Activated T-helper 2 cell treated with anti-CD3 and anti-CD28 coated beads, Interferon-gamma antibody, Interleukin-2, Interleukin-4, amounts not matched to agents 10 μg/mL and 5 μg/mL and 100 μg/mL, durations not matched to agents 14 hours and 24 hours and 36 hours (primary cell): ENCODE data around the gene PXT1. TPM values are rescaled to one million over a fixed set of nuclear protein-coding genes. Genes with fewer than 3 reads are reported as not detected.
"Not testable (repeated sequence)": the region's sequence is repeated elsewhere in the genome, so short reads cannot be mapped to it uniquely, and the experiment has no call there.

Experiments
- DNase-seq: peaks from one replicate; pipeline ENCODE4 v3.0.0; 2021; ENCODE audit warnings: low spot score
- H3K27ac Mint-ChIP-seq: one replicate; pipeline ENCODE4 v1.8.0; 2021; ENCODE audit warnings: mixed read lengths
- H3K27me3 Mint-ChIP-seq: one replicate; pipeline ENCODE4 v1.8.0; 2021; ENCODE audit warnings: low read depth, mixed read lengths
- H3K36me3 Mint-ChIP-seq: one replicate; pipeline ENCODE4 v1.8.0; 2021; ENCODE audit warnings: low read depth, mixed read lengths
- H3K4me1 Mint-ChIP-seq: one replicate; pipeline ENCODE4 v1.8.0; 2021; ENCODE audit warnings: low read depth, mixed read lengths
- H3K4me3 Mint-ChIP-seq: one replicate; pipeline ENCODE4 v1.8.0; 2021; ENCODE audit warnings: low read depth, mild to moderate bottlenecking, moderate library complexity, mixed read lengths
- H3K9me3 Mint-ChIP-seq: one replicate; pipeline ENCODE4 v1.8.0; 2021; ENCODE audit warnings: mixed read lengths
- intact Hi-C: fragments of 100-400 bp; cut with micrococcal nuclease; formaldehyde crosslinking; loops from one replicate; pipeline ENCODE4 v1.15.1; 2023
- total RNA-seq: library from RNA; stranded (reverse); gene quantifications from 2 replicates; pipeline ENCODE4 v1.2.3, GENCODE V29; 2022

Gene PXT1
- total RNA-seq, 1 donor from 2014 or later: 0.27 TPM

DNA sequence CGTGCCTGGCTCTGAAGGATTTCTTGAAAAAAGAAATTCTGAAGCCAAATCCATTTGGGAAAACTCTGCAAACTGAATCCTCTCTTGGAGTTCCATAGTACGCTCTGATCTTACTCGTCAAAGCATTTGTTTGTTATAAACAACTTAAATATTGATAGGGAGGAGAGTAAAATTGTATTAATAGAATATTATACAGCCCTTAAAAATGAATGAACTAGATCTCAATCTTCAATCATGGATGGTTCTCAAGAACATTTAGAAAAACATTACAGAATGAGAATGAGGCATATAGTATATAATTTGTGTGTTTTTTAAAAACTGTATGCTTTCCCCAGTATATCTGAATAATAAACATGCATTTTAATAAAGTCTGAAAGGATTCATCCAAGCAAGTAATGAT, 25.0 kb upstream of the PXT1 start:
- no peaks in the 10 kb centered on the region for H3K9me3 Mint-ChIP-seq
- H3K36me3 Mint-ChIP-seq: peaks cover 41% of the 10 kb centered on the region
- H3K27ac Mint-ChIP-seq: no peak overlapping the region
- H3K4me1 Mint-ChIP-seq: peaks cover 7% of the 10 kb centered on the region
- DNase-seq: no peak
- intact Hi-C loops: no loop called here
- no peaks in the 10 kb centered on the region for H3K27me3 Mint-ChIP-seq
- H3K4me3 Mint-ChIP-seq: no peak overlapping the region

DNA sequence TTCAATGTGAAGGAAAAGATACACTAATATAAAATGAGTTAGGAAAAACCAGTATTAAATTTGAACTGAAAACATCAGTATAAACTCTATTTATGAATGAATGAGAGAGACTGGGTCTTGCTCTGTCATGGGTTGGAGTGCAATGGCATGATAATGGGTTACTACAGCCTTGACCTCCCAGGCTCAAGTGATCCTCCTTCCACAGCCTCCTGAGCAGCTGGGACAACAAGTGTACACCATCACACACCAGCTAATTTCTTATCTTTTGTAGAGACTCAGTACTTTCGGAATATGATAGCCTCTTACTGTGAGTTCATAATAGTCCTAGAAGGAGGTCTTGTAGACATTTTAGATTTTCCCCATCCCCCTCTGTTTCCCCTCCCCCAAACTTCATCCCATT, 21.6 kb upstream of the PXT1 start:
- Mint-ChIP-seq H3K4me1 (peaks cover 15% of the 10 kb centered on the region), H3K27ac (no peak overlapping the region), H3K36me3 (peaks cover 33% of the 10 kb centered on the region), H3K4me3 (no peak overlapping the region), H3K27me3 (no peaks in the 10 kb centered on the region), H3K9me3 (no peaks in the 10 kb centered on the region)
- intact Hi-C loops: no loop called here
- DNase-seq: no peak

DNA sequence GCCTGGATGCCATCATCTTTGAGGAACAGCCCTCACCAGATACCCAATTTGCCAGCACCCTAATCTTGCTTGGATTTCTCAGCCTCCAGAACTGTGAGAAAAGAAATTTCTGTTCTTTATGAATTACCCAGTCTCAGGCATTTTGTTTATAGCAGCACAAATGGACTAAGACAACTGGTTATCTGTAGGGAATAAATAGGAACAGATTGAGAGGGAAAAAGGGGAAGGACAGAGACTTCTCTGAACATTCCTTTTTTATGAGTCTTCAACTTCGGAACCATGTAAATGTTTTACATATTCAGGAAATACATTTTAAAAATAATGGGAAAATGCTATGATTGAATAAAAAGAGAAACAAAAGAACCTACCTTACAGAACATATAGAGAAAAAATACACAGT, 21.0 kb upstream of the PXT1 start:
- Mint-ChIP-seq H3K9me3 (no peaks in the 10 kb centered on the region), H3K36me3 (peaks cover 30% of the 10 kb centered on the region), H3K4me1 (peaks cover 13% of the 10 kb centered on the region), H3K27ac (no peak overlapping the region), H3K4me3 (no peak overlapping the region), H3K27me3 (no peaks in the 10 kb centered on the region)
- DNase-seq: no peak
- intact Hi-C loops: no loop called here

DNA sequence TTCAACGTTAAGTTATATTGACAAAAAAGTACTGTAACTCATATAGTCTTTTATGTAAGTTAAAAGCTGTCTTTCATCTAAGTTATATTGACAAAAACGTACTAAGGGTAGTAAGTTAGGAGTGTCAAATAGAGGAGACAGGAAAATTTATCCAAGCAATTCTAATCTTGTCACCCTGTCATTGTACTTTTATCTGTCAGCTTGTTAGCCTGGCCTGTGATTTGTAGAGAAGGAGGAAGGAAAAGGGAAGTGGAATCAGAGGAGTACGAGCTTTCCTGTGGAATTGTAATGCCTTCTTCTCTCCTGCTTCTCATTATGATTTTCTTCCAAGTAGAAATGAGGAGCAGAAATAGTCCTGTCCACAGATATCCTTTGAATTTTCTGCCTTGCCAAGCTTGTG, 19.0 kb upstream of the PXT1 start:
- peaks cover 30% of the 10 kb centered on the region for H3K36me3 Mint-ChIP-seq
- intact Hi-C loops: no loop called here

DNA sequence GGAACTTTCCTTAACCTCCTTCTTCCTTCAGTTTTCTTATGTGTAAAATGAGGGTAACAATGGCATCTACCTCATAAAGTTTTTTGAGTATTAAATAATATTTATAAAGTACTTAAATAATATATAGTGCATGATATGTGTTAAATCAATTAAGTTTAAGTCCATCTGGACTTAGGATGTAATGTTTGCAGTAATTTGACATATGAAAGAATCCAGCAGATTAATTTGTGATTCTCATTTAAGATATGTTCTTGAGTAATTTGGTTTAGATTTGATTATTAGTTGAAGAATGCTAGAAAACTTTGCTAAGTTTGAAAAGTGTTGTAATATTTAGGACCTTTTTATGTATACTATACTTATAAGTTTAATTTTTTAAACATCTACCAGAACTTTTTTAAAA, 18.3 kb upstream of the PXT1 start:
- no peaks in the 10 kb centered on the region for H3K27me3 Mint-ChIP-seq
- no peak overlapping the region for H3K4me3 Mint-ChIP-seq
- no peaks in the 10 kb centered on the region for H3K9me3 Mint-ChIP-seq
- H3K36me3 Mint-ChIP-seq: peaks cover 26% of the 10 kb centered on the region
- intact Hi-C loops: no loop called here
- no peak overlapping the region for H3K27ac Mint-ChIP-seq
- no peak for DNase-seq
- H3K4me1 Mint-ChIP-seq: peaks cover 17% of the 10 kb centered on the region

More for the DNA sequence above, 19.0 kb upstream of the PXT1 start:
- H3K4me1 Mint-ChIP-seq: peaks cover 17% of the 10 kb centered on the region
- no peak overlapping the region for H3K4me3 Mint-ChIP-seq
- no peak overlapping the region for H3K27ac Mint-ChIP-seq
- DNase-seq: no peak
- no peaks in the 10 kb centered on the region for H3K9me3 Mint-ChIP-seq
- no peaks in the 10 kb centered on the region for H3K27me3 Mint-ChIP-seq

DNA sequence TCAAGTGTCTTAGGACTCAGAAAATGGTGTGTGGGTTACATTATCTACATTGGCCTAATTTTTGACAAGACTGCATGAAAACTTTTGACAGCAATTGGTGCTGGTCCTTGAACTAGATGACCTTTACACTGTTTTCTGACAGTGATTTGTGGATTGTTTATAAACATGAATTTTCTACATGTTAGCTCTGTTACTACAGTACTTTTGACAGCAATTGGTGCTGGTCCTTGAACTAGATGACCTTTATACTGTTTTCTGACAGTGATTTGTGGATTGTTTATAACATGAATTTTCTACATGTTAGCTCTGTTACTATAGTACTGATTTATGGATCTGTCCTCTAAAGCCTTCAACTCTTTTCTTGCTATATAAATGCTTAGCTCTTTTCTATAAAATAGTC, 16.8 kb upstream of the PXT1 start:
- no peaks in the 10 kb centered on the region for H3K9me3 Mint-ChIP-seq
- peaks cover 17% of the 10 kb centered on the region for H3K4me1 Mint-ChIP-seq
- DNase-seq: no peak
- no peaks in the 10 kb centered on the region for H3K27me3 Mint-ChIP-seq
- peaks cover 22% of the 10 kb centered on the region for H3K36me3 Mint-ChIP-seq
- H3K4me3 Mint-ChIP-seq: no peak overlapping the region
- intact Hi-C loops: no loop called here
- no peak overlapping the region for H3K27ac Mint-ChIP-seq

DNA sequence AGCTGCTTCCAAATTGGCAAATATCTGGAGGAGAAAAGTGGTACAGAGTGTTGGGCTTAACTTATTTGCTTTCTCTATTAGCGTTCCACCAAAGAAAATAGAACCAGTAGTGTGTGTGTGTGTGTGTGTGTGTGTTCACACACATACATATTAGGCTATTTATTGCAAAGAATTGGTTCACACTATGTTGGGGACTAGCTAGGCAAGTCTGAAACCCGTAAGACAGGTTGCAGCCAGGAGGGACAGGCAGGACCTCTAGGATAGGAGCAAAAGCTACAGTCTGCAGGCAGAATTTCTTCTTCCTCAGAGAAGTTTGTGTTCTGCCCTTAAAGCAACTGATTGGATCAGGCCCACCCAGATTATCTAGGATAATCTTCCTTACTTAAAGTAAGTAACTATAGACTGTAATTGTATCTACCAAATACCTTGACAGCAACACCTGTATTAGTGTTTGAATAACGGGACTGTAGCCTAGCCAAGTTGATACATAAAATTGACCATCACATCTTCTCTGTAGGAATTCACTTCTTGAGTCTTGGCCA, 12.9 kb upstream of the PXT1 start:
- peaks cover 6% of the 10 kb centered on the region for H3K4me1 Mint-ChIP-seq
- no peak for DNase-seq
- H3K27ac Mint-ChIP-seq: no peak overlapping the region
- intact Hi-C loops: no loop called here
- peaks cover 15% of the 10 kb centered on the region for H3K36me3 Mint-ChIP-seq
- no peaks in the 10 kb centered on the region for H3K27me3 Mint-ChIP-seq
- H3K9me3 Mint-ChIP-seq: no peaks in the 10 kb centered on the region
- H3K4me3 Mint-ChIP-seq: no peak overlapping the region

DNA sequence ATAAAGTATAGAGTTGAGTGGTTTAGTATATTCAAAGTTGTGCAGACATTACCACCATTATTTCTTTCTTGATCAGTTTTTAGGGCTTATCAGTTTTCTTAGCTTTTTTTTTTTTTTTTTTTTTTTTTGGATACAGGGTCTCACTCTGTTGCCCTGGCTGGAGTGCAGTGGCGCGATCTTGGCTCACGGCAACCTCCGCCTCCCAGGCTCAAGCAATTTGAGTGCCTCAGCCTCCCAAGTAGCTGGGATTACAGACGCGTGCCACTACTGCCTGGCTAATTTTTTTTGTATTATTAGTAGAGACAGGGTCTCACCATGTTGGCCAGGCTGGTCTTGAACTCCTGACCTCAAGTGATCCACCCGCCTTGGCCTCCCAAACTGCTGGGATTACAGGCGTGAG, 10.2 kb upstream of the PXT1 start:
- H3K27me3 Mint-ChIP-seq, H3K27ac Mint-ChIP-seq, H3K4me1 Mint-ChIP-seq, intact Hi-C loops, H3K9me3 Mint-ChIP-seq, H3K4me3 Mint-ChIP-seq, DNase-seq: not testable (repeated sequence)
- H3K36me3 Mint-ChIP-seq: peaks cover 34% of the 10 kb centered on the region

DNA sequence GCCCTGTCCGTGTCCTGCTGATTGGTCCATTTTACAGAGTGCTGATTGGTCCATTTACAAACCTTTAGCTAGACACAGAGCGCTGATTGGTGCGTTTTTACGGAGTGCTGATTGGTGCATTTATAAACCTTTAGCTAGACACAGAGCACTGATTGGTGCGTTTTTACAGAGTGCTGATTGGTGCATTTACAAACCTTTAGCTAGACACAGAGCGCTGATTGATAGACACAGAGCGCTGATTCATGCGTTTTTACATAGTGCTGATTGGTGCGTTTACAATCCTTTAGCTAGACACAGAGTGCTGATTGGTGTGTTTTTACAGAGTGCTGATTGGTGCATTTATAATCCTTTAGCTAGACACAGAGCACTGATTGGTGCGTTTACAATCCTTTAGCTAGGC, 6.5 kb upstream of the PXT1 start:
- Mint-ChIP-seq H3K4me1 (peaks cover 19% of the 10 kb centered on the region), H3K36me3 (peaks cover 53% of the 10 kb centered on the region)
- H3K4me3 Mint-ChIP-seq, H3K27ac Mint-ChIP-seq, DNase-seq, intact Hi-C loops, H3K27me3 Mint-ChIP-seq, H3K9me3 Mint-ChIP-seq: not testable (repeated sequence)

DNA sequence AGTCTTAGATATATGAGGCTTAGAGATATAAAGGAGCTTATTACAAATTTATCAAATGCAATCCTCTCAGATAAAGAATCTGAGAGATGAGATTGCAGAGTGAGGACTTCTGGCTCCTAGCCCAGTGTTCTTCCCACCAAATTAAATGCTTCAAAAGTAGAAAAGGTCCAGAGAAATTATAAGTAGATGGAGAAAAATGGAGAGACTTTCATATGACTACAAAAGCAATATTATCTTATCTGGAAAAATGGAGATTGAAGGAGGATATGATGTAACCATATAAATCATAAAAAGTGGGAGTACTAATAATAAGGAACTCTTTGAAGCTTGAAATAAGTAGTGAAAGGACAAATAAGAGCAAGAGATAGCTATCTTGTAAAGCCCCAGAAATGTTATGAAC, 3.0 kb upstream of the PXT1 start:
- peaks cover 32% of the 10 kb centered on the region for H3K4me1 Mint-ChIP-seq
- peaks cover 44% of the 10 kb centered on the region for H3K36me3 Mint-ChIP-seq
- no peak for DNase-seq
- peak overlapping the region; percentile 5 for H3K27ac Mint-ChIP-seq
- H3K9me3 Mint-ChIP-seq: no peaks in the 10 kb centered on the region
- H3K27me3 Mint-ChIP-seq: no peaks in the 10 kb centered on the region
- H3K4me3 Mint-ChIP-seq: peak overlapping the region; percentile 37
- intact Hi-C loops: no loop called here

DNA sequence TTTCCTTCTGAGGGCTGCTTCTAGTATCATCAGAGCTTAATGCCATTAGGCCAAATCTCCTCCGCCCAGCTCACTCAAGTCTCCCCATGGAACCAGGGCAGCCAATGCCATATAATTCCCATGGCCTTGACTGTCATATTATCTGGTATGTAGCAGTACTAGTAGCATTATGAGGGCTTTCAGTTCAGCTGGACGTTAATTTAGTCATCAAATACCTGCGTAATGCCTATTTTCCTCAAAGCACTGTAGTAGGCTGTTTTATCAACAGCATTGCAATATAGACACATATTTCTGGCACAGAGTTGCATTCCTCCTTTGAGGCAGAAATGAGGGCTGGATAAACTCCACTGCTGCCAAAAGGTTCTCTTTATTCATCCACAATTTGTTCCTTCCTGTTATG, 1.8 kb upstream of the PXT1 start:
- no peak for DNase-seq
- H3K27ac Mint-ChIP-seq: peak overlapping the region; percentile 54
- H3K4me3 Mint-ChIP-seq: peak overlapping the region; percentile 91
- H3K4me1 Mint-ChIP-seq: peaks cover 30% of the 10 kb centered on the region
- peaks cover 39% of the 10 kb centered on the region for H3K36me3 Mint-ChIP-seq
- intact Hi-C loops: loop anchor here (5.0 kb wide), 2 partner anchors 238 to 313 kb away; no protein-coding TSS in a partner anchor
- H3K9me3 Mint-ChIP-seq: no peaks in the 10 kb centered on the region
- no peaks in the 10 kb centered on the region for H3K27me3 Mint-ChIP-seq

DNA sequence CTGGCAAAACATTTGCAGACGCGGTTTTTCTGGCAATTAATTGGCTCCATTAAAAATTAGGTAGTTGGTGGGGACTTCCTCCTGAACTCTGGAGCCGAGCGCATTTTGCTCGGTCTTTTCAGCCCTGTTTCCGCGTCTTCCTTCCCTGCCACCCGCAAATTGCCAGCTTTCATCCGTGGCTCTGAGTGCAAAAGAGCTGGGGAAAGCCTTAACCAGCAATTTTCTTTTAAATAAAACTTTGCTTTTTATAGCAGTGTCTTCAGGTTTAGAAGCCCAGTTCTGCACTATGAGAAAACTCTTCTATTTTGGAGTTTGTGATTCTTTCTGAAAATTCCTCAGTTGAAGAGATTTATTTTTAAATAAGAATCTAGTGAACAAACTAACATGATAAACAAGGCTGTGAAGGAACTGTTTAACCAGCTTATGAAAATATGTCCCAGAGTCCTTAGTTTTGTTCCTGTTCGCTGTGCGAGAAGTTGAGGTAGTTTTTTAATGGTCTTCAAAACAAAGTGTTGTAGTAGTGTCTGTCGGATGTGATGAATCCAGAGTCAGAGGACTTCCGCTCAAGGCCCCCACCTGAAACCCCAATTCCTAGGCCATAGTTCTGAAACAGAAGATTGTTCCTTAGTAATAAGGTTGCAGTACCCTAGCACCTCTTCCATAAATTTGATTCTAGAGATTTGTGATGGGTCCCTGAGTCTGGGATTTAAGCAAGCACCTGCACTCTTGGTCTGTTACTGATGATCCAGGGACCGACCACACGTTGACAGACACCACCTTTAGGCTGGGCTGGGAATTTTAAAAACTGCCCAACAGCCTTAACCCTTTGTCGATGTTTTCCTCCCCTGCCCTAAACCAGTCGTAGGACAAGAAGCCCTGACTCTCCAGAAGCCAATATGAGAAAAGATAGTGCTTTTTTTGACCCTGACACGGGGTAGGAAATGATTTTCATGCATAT, 1.1 kb upstream of the PXT1 start:
- Mint-ChIP-seq H3K27ac (peak overlapping the region; percentile 88), H3K4me1 (peaks cover 30% of the 10 kb centered on the region), H3K27me3 (no peaks in the 10 kb centered on the region), H3K9me3 (no peaks in the 10 kb centered on the region), H3K36me3 (peaks cover 32% of the 10 kb centered on the region), H3K4me3 (peak overlapping the region; percentile 91)
- DNase-seq: no peak
- intact Hi-C loops: loop anchor here (2.0 to 5.0 kb wide), 3 partner anchors 103 to 314 kb away; partner anchors contain the start of gene STK38

DNA sequence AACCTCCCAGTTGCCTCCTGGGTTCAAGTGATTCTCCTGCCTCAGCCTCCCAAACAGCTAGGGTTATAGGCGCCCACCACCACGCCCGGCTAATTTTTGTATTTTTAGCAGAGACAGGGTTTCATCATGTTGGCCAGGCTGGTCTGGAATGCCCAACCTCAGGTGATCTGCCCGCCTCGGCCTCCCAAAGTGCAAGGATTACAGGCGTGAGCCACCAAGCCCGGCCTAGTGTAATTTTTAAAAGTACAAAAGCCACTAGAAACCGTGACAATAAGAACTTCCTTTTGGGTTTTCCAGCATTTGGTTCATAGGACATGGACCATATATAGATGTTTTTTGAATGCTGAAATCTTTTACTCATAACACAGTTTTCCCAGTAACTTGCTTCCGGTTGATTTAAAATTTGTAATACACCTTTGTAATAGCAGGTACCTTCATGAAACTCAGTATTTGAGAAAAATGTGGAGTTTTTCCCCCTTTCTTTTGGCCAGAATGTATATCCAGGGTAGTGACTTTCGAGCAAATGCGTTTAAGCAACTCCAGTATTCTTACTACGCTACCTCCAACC, 467 bp downstream of the PXT1 start:
- Mint-ChIP-seq H3K27me3 (no peaks in the 10 kb centered on the region), H3K27ac (peak overlapping the region; percentile 97), H3K4me3 (peak overlapping the region; percentile 93), H3K9me3 (no peaks in the 10 kb centered on the region), H3K4me1 (peaks cover 30% of the 10 kb centered on the region), H3K36me3 (peaks cover 21% of the 10 kb centered on the region)
- intact Hi-C loops: loop anchor here (2.0 to 5.0 kb wide), 3 partner anchors 105 to 315 kb away; partner anchors contain the start of gene STK38
- DNase-seq: no peak
